ENCODE measurements around the gene SLC35A3. TPM values are rescaled to one million over a fixed set of nuclear protein-coding genes. Genes with fewer than 3 reads are reported as not detected.

Gene SLC35A3
- 26.7 and 45.0 TPM in 2 replicates for total RNA-seq (ENCODE audit: low replicate concordance)
- long read RNA-seq, full-length matches to known transcripts = 47 of 84 reads
- long read RNA-seq, partial matches to known transcripts = 8 of 84 reads
- long read RNA-seq, other reads (novel, unspliced or antisense) = 29 of 84 reads

- Mint-ChIP-seq H3K36me3 (no peaks in the 10 kb centered on the region), H3K27ac (peak within 1 kb of the TSS; percentile 99), H3K9me3 (no peaks in the 10 kb centered on the region), H3K4me1 (ENCODE audit: unreplicated experiment) (peaks cover 9% of the 10 kb centered on the region), H3K4me3 (peak within 1 kb of the TSS; percentile 98), H3K27me3 (no peaks in the 10 kb centered on the region)
- no peak for TF ChIP-seq CTCF (conservative IDR thresholded peaks at IDR 0.05)
- peak; percentile 82 for DNase-seq (ENCODE audit: extremely low spot score, unreplicated experiment)
Observed at GRCh38 chr1:99969729-99970621, at the start of gene SLC35A3. Gene SLC35A3, plus strand, starts transcription at chr1:99969996. Its CDS starts 23,559 bp downstream, at chr1:99993555.

- TF ChIP-seq CTCF (conservative IDR thresholded peaks at IDR 0.05) = no peak
- Mint-ChIP-seq H3K9me3 (no peaks in the 10 kb centered on the region), H3K27ac (no peak overlapping the region), H3K4me3 (no peak overlapping the region), H3K4me1 (ENCODE audit: unreplicated experiment) (no peaks in the 10 kb centered on the region), H3K36me3 (no peaks in the 10 kb centered on the region), H3K27me3 (peaks cover 3% of the 10 kb centered on the region)
- no peak for DNase-seq (ENCODE audit: extremely low spot score, unreplicated experiment)
Observed at GRCh38 chr1:99934801-99935200, 35.0 kb upstream of the SLC35A3 start.

- peaks cover 3% of the 10 kb centered on the region for H3K27me3 Mint-ChIP-seq
- H3K9me3 Mint-ChIP-seq = no peaks in the 10 kb centered on the region
- no peak for TF ChIP-seq CTCF (conservative IDR thresholded peaks at IDR 0.05)
- no peak overlapping the region for H3K27ac Mint-ChIP-seq
- DNase-seq (ENCODE audit: extremely low spot score, unreplicated experiment) = no peak
- no peaks in the 10 kb centered on the region for H3K4me1 Mint-ChIP-seq (ENCODE audit: unreplicated experiment)
- no peak overlapping the region for H3K4me3 Mint-ChIP-seq
- no peaks in the 10 kb centered on the region for H3K36me3 Mint-ChIP-seq
Observed at GRCh38 chr1:99935534-99935933, 34.3 kb upstream of the SLC35A3 start.

GRCh38 chr1:99936071-99936470 lies 33.7 kb upstream of the SLC35A3 start:
- H3K27me3 Mint-ChIP-seq = peaks cover 3% of the 10 kb centered on the region
- no peak for TF ChIP-seq CTCF (conservative IDR thresholded peaks at IDR 0.05)
- no peak for DNase-seq (ENCODE audit: extremely low spot score, unreplicated experiment)
- no peak overlapping the region for H3K4me3 Mint-ChIP-seq
- H3K9me3 Mint-ChIP-seq = no peaks in the 10 kb centered on the region
- H3K27ac Mint-ChIP-seq = no peak overlapping the region
- H3K36me3 Mint-ChIP-seq = no peaks in the 10 kb centered on the region
- no peaks in the 10 kb centered on the region for H3K4me1 Mint-ChIP-seq (ENCODE audit: unreplicated experiment)

DNA sequence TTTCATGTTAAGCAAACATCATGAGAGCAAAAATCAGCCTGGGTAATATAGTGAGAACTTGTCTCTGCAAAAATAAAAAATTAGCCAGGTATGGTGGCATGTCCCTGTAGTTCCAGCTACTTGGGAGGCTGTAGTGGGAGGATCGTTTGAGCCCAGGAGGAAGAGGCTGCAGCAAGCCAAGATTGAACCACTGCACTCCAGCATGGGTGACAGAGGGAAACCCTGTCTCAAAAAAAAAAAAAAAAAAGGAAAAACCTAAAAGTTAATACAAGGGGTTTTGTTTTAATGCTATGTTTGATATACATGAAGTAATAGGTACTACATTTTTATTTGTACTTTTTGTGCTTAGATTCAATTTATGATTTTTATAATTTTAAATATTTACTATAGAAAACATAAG lies 27.1 kb upstream of the SLC35A3 start:
- no peaks in the 10 kb centered on the region for H3K9me3 Mint-ChIP-seq
- H3K4me3 Mint-ChIP-seq = no peak overlapping the region
- DNase-seq (ENCODE audit: extremely low spot score, unreplicated experiment) = no peak
- H3K36me3 Mint-ChIP-seq = no peaks in the 10 kb centered on the region
- H3K4me1 Mint-ChIP-seq (ENCODE audit: unreplicated experiment) = peaks cover 10% of the 10 kb centered on the region
- no peak for TF ChIP-seq CTCF (conservative IDR thresholded peaks at IDR 0.05)
- no peaks in the 10 kb centered on the region for H3K27me3 Mint-ChIP-seq
- H3K27ac Mint-ChIP-seq = peak overlapping the region; percentile 80
